ENCODE data around the gene MIER2. TPM values are rescaled to one million over a fixed set of nuclear protein-coding genes. Genes with fewer than 3 reads are reported as not detected.
A peak's percentile ranks its signal among the peaks of the same experiment; 100 is the strongest.

The MIER2 gene
- polyA plus RNA-seq, 3 donors from 2014 or later = 2.0 to 5.8 (median 4.9) TPM

DNA sequence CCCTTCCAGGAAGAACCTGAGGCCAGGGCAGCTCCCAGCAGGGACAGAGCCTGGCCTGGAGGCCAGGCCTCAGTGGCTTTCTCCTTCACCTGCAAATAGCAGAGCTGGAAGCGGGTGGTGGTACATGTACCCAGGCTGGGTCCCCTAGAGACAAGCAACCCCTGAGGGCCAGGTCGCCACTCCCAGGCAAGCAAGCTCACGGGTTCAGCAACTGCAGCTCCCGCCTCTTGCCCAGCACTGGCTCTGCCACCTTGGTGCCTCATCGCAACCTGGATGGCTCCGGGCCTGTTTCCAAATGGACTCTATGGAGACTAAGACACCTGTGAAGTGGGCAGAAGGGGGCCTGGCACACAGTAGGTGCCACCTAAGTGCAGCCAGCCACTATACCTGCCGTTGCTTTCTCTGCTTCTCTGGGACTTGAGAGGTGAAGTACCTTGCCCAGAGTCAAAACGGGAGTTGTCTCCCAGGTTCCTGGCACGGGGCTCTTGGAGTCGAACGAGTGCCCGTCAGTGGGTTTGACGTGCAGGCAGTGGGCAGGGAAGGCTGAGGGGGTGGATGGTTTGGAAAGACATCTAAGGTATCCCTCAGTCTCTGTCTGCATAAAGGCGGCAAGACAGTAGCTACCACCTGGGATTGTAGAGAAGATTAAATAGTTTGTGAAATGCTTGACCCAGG lies 51.0 kb downstream of the MIER2 start:
- peaks cover 0 to 2% (median 0%) of the 10 kb centered on the region in 6 donors for H3K9me3 Mint-ChIP-seq
- no peak overlapping the region for H3K27ac Mint-ChIP-seq
- no peak overlapping the region for H3K4me3 Mint-ChIP-seq
- DNase-seq = no peak
- peaks cover 4 to 18% (median 17%) of the 10 kb centered on the region in 3 donors for H3K27me3 Mint-ChIP-seq (ENCODE audit: low read depth in 3 of 3)
- no peaks in the 10 kb centered on the region for H3K36me3 Mint-ChIP-seq
- H3K4me1 Mint-ChIP-seq = peaks cover 0 to 12% of the 10 kb centered on the region in 2 donors

DNA sequence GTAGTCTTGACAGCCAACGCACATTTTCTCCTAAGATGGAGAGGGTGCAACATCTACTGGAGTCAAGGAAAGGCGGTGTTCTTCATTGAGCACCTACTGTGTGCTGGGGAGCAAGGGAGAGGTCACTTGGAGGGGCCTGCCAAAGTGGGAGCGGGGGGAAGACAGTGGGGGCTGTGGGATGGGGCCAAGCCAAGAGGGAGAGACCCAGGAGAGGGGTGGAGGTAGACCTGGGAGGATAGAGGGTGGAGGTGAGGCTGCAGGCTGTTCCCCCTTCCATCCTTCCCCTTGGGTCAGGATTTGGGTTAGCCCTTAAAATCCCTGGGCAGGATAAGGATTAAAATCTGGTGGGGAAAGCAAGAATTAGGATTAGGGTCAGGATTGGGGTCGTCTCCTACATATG lies 51.6 kb downstream of the MIER2 start:
- Mint-ChIP-seq H3K9me3 (peaks cover 0 to 2% (median 0%) of the 10 kb centered on the region in 6 donors), H3K27ac (no peak overlapping the region), H3K36me3 (no peaks in the 10 kb centered on the region), H3K4me3 (peak overlapping the region in 3 of 5 donors; percentile 15 to 46 (median 32)), H3K4me1 (peaks cover 0 to 12% of the 10 kb centered on the region in 2 donors), H3K27me3 (ENCODE audit: low read depth in 3 of 3) (peaks cover 5 to 19% (median 18%) of the 10 kb centered on the region in 3 donors)
- DNase-seq = no peak

DNA sequence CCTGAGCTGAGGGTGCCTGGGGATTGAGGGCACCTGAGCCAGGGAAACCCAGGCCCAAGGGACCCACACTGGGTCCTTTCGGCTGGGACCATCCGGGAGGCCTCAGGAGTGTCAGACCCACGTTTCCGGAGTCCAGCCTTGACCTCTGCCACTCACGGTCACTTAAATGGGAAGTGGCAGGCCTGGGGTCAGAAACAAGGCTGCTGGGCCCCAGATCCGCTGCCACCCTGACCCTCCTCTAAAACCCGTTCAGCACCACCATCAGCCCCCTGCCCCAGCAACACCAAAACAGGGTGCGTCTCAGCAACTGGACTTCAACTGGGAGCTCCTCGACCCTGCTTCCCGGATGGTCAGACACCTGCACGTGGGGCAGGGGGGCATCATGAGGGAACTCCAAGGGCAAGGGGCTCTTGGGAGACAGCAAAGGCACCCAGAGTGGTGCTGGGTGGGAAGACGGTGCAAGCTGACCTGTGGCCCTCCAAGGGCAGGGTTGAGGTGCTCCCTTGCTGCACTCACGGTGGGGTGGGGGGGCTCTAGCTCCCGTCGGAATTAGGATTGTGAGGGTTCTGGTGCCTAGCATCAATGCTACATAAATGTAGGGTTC lies 52.2 kb downstream of the MIER2 start:
- H3K27ac Mint-ChIP-seq = no peak overlapping the region
- no peaks in the 10 kb centered on the region for H3K36me3 Mint-ChIP-seq
- peaks cover 0 to 12% of the 10 kb centered on the region in 2 donors for H3K4me1 Mint-ChIP-seq
- H3K9me3 Mint-ChIP-seq = peaks cover 0 to 2% (median 0%) of the 10 kb centered on the region in 6 donors
- H3K4me3 Mint-ChIP-seq = peak overlapping the region in 3 of 5 donors; percentile 12 to 46 (median 32)
- peaks cover 6 to 19% (median 18%) of the 10 kb centered on the region in 3 donors for H3K27me3 Mint-ChIP-seq (ENCODE audit: low read depth in 3 of 3)
- no peak for DNase-seq

DNA sequence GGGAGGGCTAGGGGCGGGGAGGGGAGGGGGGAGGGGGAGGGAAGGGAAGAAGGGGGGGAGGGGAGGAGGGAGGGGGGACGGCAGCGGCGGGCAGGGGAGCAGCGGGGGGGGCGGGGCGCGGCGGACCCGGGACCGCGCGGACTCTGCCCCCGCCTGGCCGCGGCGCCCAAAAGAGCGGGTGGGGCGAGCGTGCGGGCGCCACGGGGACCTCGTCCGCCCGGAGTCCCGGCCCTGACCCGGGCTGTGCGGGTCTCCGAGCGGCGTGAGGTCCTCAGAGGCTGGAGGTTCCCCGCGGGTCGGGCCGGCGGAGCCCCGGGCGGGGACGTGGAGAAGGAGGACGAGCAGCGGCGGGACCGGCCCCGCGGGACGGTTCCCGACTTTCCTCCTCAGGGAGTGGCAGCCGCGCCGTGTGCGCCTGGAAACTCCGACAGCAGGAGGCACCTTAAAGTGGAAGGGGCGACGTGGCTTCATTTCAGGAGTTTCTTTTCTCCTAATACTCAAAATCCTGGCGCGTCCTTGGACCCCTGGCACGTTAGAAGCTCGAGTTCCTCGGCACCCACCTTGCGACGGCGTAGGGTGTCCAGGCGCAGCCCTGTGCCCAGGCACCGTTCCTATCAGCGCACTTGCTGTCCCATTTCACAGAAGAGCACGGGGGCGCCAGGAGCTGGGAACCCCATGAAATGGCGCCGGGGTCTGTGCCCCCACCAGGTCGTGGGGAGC lies 52.9 kb downstream of the MIER2 start:
- no peaks in the 10 kb centered on the region for H3K36me3 Mint-ChIP-seq
- H3K9me3 Mint-ChIP-seq = peaks cover 0 to 2% (median 0%) of the 10 kb centered on the region in 6 donors
- H3K27me3 Mint-ChIP-seq (ENCODE audit: low read depth in 3 of 3) = peaks cover 10 to 19% (median 18%) of the 10 kb centered on the region in 3 donors
- H3K4me1 Mint-ChIP-seq = peaks cover 0 to 12% of the 10 kb centered on the region in 2 donors
- H3K27ac Mint-ChIP-seq = no peak overlapping the region
- H3K4me3 Mint-ChIP-seq = peak overlapping the region in 1 of 5 donors; percentile 27
- no peak for DNase-seq

DNA sequence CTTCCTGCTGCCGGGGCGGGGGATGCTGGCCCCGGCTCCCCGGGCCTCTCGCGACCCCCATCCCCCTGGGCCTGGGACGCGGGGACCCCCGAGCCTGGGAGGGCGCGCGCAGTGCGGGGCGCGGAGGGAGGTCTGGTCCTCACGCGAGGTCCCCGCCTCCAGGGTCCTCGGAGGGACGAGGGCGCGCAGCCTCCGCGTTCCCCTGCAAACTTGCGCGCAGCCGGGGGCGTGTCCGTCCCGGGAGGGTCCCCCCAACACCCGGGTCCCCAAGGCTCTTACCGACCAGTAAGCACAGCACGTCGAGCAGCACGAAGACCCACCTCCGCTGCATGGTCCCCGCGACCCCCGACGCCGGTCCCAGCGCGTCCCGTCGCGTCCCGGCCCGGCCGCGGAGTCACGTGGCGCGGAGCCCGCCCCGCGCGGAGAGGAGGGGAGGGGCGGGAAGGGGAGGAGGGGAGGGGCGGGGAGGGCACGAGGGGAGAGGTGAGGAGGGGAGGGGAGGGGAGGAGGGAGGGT lies 53.5 kb downstream of the MIER2 start, which contains the start of gene PLPP2:
PLPP2 (minus strand) TSS at position 398 of the 516 bp plus-strand sequence; CDS start at position 331, 67 bp downstream.
- Mint-ChIP-seq H3K27ac (peak within 1 kb of the TSS in 1 of 6 donors; percentile 71), H3K27me3 (ENCODE audit: low read depth in 3 of 3) (peaks cover 11 to 19% (median 18%) of the 10 kb centered on the region in 3 donors), H3K4me3 (peak within 1 kb of the TSS; percentile 53 to 68 (median 64))

DNA sequence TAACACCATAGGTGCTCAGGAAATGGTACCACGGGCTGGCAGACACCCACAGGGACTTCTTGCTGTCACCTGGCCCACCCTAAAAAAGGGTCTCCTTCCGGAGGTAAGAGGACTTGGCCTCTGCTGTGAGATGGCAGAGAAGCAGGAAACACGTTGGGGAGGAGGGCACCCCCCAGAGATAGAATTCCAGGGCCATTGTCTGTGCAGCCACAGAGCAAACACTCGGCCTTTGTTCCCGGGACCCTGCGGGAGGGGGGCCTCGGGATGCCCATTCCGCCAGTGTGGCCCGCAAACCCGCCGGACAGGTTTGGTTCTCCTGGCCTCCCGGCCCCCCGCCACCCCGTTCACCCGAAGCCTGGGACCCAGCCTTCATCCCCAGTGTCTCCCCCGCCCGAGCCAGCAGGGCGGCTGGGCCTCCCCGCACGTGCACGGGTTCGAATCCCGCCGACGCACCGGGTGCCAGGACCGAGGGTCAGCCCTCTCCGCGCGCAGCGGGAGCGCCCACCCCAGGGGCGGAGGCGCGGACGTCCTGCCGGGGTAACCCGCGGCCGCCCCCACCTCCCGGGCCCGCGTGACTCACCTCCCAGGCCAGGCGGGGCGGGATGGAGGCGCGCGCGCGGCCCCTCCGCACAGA lies 54.1 kb downstream of the MIER2 start:
- peak in 1 of 3 donors; percentile 11 for DNase-seq
- peaks cover 0 to 2% (median 0%) of the 10 kb centered on the region in 6 donors for H3K9me3 Mint-ChIP-seq
- H3K27me3 Mint-ChIP-seq (ENCODE audit: low read depth in 3 of 3) = peaks cover 11 to 18% (median 17%) of the 10 kb centered on the region in 3 donors
- H3K36me3 Mint-ChIP-seq = no peaks in the 10 kb centered on the region
- peaks cover 0 to 12% of the 10 kb centered on the region in 2 donors for H3K4me1 Mint-ChIP-seq
- H3K4me3 Mint-ChIP-seq = peak overlapping the region; percentile 53 to 68 (median 64)
- H3K27ac Mint-ChIP-seq = peak overlapping the region in 1 of 6 donors; percentile 71

More for the DNA sequence above, 53.5 kb downstream of the MIER2 start, which contains the start of gene PLPP2:
- H3K4me1 Mint-ChIP-seq = peaks cover 0 to 12% of the 10 kb centered on the region in 2 donors
- DNase-seq = no peak
- H3K36me3 Mint-ChIP-seq = no peaks in the 10 kb centered on the region
- peaks cover 0 to 2% (median 0%) of the 10 kb centered on the region in 6 donors for H3K9me3 Mint-ChIP-seq

DNA sequence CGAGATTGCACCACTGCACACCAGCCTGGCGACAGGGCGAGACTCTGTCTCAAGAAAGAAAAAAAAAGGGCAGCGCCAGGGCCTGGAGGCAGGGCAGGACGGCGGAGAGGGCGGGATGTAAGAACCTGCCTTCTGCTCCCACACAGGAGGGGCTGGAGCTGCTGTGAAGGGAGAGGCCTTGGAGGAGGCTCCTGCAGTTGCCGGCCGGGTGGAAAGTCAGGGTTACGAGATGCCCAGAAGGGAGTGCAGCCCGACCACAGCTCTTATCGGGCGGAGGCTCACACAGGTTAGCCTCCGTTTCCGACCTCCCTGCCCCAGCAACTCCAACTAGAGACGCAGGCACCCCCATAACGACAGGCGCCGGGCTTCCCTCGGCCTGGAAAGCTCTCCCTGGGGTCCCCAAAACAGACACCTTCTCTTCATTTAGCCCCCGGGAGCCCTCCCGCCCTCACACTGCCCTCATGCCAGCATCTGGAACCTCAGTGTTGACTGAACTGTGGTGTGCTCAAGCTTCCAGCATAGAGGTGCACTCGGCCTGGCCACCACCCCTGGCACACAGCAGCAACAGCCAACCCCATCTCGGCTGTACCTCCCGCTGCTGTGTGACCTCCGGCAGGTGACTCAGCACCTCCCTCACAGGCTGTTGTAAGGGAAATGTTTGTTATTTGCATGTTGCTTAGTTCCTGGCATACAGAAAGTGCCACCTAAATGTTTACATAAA lies 54.8 kb downstream of the MIER2 start:
- Mint-ChIP-seq H3K4me1 (peaks cover 0 to 11% of the 10 kb centered on the region in 2 donors), H3K27me3 (ENCODE audit: low read depth in 3 of 3) (peaks cover 11 to 17% (median 17%) of the 10 kb centered on the region in 3 donors), H3K27ac (no peak overlapping the region)

DNA sequence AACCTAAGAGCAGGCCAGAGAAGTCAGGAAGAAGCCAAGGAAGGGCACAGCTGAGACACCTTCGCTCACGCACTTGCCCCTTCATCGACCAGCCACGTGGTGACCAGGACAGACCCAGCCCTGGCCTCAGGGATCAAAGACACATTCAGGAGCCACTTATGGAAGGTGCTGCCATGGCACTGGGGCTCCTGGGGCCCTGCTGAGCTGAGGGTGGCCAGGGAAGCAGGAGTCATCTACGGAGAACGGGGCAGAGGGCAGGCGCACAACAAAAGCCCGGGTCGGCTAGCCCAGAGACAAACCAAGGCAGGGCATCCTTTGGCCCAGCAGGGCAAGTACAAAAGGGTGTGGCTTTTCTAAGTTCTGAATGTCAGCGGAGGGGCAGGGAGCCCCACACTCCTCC lies 55.7 kb downstream of the MIER2 start:
- peaks cover 11 to 15% (median 13%) of the 10 kb centered on the region in 3 donors for H3K27me3 Mint-ChIP-seq (ENCODE audit: low read depth in 3 of 3)

More for the DNA sequence above, 54.8 kb downstream of the MIER2 start:
- H3K36me3 Mint-ChIP-seq = no peaks in the 10 kb centered on the region
- H3K9me3 Mint-ChIP-seq = peaks cover 0 to 2% (median 0%) of the 10 kb centered on the region in 6 donors
- DNase-seq = peak in 2 of 3 donors; percentile 23 to 27
- peak overlapping the region in 4 of 5 donors; percentile 53 to 68 (median 66) for H3K4me3 Mint-ChIP-seq

DNA sequence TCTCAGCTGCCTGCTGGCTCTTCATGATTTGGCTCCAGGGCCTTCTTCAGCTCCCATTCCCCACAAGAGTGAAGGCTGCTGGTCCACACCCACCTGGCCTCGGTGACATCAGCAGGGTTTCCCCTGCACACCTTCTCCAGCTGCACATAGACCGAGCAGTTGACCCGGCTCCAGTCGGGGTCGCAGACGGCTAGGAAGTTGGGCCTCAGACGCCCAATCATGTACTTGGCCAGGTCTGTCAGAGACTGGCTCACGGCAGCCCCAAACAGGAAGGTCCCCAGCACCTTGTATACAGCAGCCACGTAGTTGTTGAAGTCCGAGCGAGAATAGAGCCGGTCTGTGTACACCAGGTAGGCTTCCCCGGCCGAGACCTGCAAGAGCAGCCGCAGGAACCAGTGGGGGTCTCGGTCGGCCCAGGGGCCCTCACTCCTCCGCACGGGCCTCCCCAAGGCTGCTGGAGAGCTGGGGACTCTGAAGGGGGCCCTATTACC lies 57.2 kb downstream of the MIER2 start:
- H3K36me3 Mint-ChIP-seq = no peaks in the 10 kb centered on the region
- peaks cover 4 to 11% (median 7%) of the 10 kb centered on the region in 3 donors for H3K27me3 Mint-ChIP-seq (ENCODE audit: low read depth in 3 of 3)
- H3K4me3 Mint-ChIP-seq = no peak overlapping the region
- H3K4me1 Mint-ChIP-seq = peaks cover 0 to 3% of the 10 kb centered on the region in 2 donors
- peaks cover 0 to 2% (median 0%) of the 10 kb centered on the region in 6 donors for H3K9me3 Mint-ChIP-seq
- H3K27ac Mint-ChIP-seq = no peak overlapping the region
- no peak for DNase-seq

More for the DNA sequence above, 55.7 kb downstream of the MIER2 start:
- H3K36me3 Mint-ChIP-seq = no peaks in the 10 kb centered on the region
- peaks cover 0 to 2% (median 0%) of the 10 kb centered on the region in 6 donors for H3K9me3 Mint-ChIP-seq
- H3K27ac Mint-ChIP-seq = no peak overlapping the region
- peaks cover 0 to 8% of the 10 kb centered on the region in 2 donors for H3K4me1 Mint-ChIP-seq
- H3K4me3 Mint-ChIP-seq = no peak overlapping the region
- DNase-seq = no peak

DNA sequence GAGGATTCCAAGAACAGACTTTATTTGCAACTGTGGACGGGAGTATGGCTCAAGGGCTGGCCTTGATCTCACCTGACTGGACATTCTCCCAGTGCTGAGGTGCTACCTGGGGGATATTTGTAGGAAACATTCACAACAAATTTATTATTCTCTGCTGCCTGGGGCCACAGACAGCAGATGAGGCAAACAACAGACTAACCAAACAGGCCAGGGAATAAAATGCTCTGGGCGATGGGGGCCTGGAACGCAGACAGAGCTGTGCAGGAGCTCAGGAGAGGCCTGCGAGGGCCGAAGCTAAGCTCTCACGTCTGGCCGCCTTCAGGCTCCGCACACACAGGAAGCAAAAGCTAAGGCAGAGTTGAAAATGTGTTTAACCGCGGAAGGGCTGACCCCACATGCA lies 61.2 kb downstream of the MIER2 start:
- no peak for DNase-seq
- Mint-ChIP-seq H3K9me3 (no peaks in the 10 kb centered on the region), H3K36me3 (no peaks in the 10 kb centered on the region), H3K27me3 (ENCODE audit: low read depth in 3 of 3) (peaks cover 3 to 6% (median 5%) of the 10 kb centered on the region in 3 donors), H3K4me3 (no peak overlapping the region), H3K27ac (no peak overlapping the region), H3K4me1 (no peaks in the 10 kb centered on the region)

DNA sequence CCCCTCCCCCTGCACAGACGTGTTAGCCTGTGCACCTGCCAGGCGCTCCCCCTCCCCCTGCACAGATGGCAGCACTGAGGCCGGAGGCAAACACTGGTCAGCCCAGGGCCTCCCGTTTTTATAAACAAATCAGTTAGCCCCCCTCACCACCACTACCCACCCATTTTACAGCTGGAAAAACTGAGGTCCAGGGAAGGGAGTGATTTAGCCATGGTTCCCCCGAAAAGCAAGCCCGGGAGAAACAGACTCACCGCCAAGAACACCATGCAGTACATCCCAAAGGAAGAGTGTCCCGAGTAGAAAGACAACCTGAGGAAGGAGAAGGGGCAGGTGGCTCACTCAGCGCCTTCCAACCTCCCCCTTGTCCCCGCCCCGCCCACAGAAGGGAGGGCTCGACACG lies 62.1 kb downstream of the MIER2 start:
- peaks cover 2 to 6% (median 5%) of the 10 kb centered on the region in 3 donors for H3K27me3 Mint-ChIP-seq (ENCODE audit: low read depth in 3 of 3)
- H3K36me3 Mint-ChIP-seq = no peaks in the 10 kb centered on the region
- H3K4me3 Mint-ChIP-seq = no peak overlapping the region
- H3K4me1 Mint-ChIP-seq = no peaks in the 10 kb centered on the region
- H3K27ac Mint-ChIP-seq = no peak overlapping the region
- DNase-seq = no peak
- no peaks in the 10 kb centered on the region for H3K9me3 Mint-ChIP-seq

DNA sequence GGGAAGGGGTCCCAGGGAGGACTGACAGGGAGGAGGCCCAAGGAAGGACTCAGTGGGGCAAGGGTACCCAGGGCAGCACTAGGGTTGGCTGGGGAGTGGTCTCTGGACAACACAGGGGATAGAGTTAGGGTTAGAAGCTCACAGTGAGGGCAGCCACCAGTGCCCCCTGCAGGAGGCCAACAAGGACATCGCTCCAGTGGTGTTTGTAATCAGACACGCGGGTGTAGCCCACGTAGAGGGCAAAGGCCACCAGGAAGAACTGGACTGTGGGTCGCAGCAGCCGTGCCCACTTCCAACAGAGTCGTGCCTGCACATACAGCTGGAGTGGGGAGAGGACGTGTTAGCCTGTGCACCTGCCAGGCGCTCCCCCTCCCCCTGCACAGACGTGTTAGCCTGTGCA lies 62.6 kb downstream of the MIER2 start:
- no peaks in the 10 kb centered on the region for H3K36me3 Mint-ChIP-seq
- peaks cover 1 to 5% (median 2%) of the 10 kb centered on the region in 3 donors for H3K27me3 Mint-ChIP-seq (ENCODE audit: low read depth in 3 of 3)
- H3K27ac Mint-ChIP-seq = no peak overlapping the region
- H3K4me3 Mint-ChIP-seq = no peak overlapping the region
- H3K4me1 Mint-ChIP-seq = no peaks in the 10 kb centered on the region
- H3K9me3 Mint-ChIP-seq = no peaks in the 10 kb centered on the region
- no peak for DNase-seq

Measured in immature natural killer cell (primary cell).